IPS DF 4.7 (cell line): ENCODE data around the gene OR52E4.

ENCODE experiments used
- DNase-seq: peaks from one replicate; pipeline ENCODE4 v3.0.0-alpha.2; 2013; ENCODE audit warnings: low spot score; ENCODE audit errors: extremely low read depth

OR52E4 gene

GRCh38 chr11:5929571-5930368 is 49.3 kb downstream of the OR52E4 start:
- no peak for DNase-seq

GRCh38 chr11:5930614-5931013 is 50.2 kb downstream of the OR52E4 start:
- no peak for DNase-seq

GRCh38 chr11:5931061-5931460 is 50.6 kb downstream of the OR52E4 start:
- DNase-seq: no peak

- DNase-seq: no peak
These were observed 52.2 kb downstream of the OR52E4 start for GRCh38 chr11:5932671-5933070.

GRCh38 chr11:5933116-5933515 is 52.7 kb downstream of the OR52E4 start:
- DNase-seq: no peak
